Urinary bladder (tissue), 4 donors: ENCODE data around the gene DPT. TPM values are rescaled to one million over a fixed set of nuclear protein-coding genes. Genes with fewer than 3 reads are reported as not detected.

ENCODE experiments used
- DNase-seq: peaks from one replicate; pipeline ENCODE4 v3.0.0-alpha.2; 2015; ENCODE audit errors: extremely low spot score
- H3K27ac ChIP-seq: one replicate; pipeline ENCODE4 v1.5.1; 2013; ENCODE audit warnings: low read depth, mild to moderate bottlenecking, moderate library complexity
- H3K36me3 ChIP-seq: one replicate; pipeline ENCODE4 v1.6.1; 2013; ENCODE audit warnings: mild to moderate bottlenecking, moderate library complexity; ENCODE audit not compliant: insufficient read depth
- H3K4me1 ChIP-seq: one replicate; pipeline ENCODE4 v1.6.1; 2013; ENCODE audit warnings: mild to moderate bottlenecking, moderate library complexity; ENCODE audit not compliant: insufficient read depth
- H3K4me3 ChIP-seq: one replicate; pipeline ENCODE4 v1.5.1; 2013; ENCODE audit warnings: low read depth, low read length
- WGBS: extraction: QIAGEN DNeasy Blood & Tissue Kit; methylation state at CpG from one replicate; pipeline ENCODE4 v1.1.7; 2013; 5-methylcytosine and 5-hydroxymethylcytosine counted together
- polyA plus RNA-seq: library from polyadenylated mRNA; stranded (reverse); fragments of 200-250 nt; gene quantifications from one replicate; pipeline ENCODE4 v1.2.3, GENCODE V29; 2013
- total RNA-seq: library from RNA; depleted of rRNA; stranded (reverse); fragments of >200 nt; gene quantifications from one replicate; pipeline ENCODE4 v1.2.3, GENCODE V29; 2014
- donor health status: healthy with polysubstance abuse.
- donor health status: healthy.

DPT gene
- total and polyA plus RNA-seq, 2 donors: 175 to 198 TPM

GRCh38 chr1:168645721-168646120, 83.3 kb downstream of the DPT start:
- Histone ChIP-seq H3K27ac (no peak overlapping the region), H3K36me3 (no peaks in the 10 kb centered on the region), H3K4me3 (no peak overlapping the region), H3K4me1 (no peaks in the 10 kb centered on the region)
- 90% methylated on average over 3 of the region's 3 CpGs for whole genome bisulfite sequencing
- no peak for DNase-seq

Other genes with a start within 250 kb of the DPT start
- gene XCL2, start 185.2 kb downstream of the DPT start, total RNA-seq: not detected
- gene XCL2, start 185.2 kb downstream of the DPT start, polyA plus RNA-seq: 0.60 TPM
- not detected for gene XCL1, start 152.6 kb downstream of the DPT start, total RNA-seq
- 0.30 TPM for gene XCL1, start 152.6 kb downstream of the DPT start, polyA plus RNA-seq